Measurements from ENCODE around the gene KRTAP29-1.

DNA sequence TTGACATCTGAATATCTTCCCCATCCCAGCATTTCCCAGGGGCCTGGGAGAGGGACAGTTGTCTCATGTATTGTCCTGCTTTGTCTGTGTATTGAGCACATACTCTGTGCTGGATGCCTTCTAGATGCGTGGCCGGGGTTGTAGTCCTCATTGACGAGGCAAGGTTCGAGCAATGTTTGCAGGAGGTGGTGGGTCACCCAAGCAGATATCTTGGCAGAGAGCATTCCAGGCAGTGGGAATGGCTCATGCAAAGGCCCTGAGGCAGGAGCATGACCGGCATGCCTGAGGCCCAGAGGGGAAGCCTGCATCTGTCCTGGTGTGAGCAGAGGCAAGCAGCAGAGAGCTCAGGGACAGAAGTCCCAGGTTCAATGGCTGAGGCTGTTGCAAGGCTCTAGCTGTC lies 30.4 kb upstream of the KRTAP29-1 start:
- TF ChIP-seq POLR2A (IDR thresholded peaks at IDR 0.05; ENCODE audit: low read depth, low read length) (no peak), POLR2AphosphoS5 (IDR thresholded peaks at IDR 0.05; ENCODE audit: low read depth, low read length) (no peak), TAF1 (IDR thresholded peaks at IDR 0.05; ENCODE audit: low read depth, low read length) (no peak), SPI1 (IDR thresholded peaks at IDR 0.05; ENCODE audit: low read depth, low read length) (no peak), POU2F2 (IDR thresholded peaks at IDR 0.05; ENCODE audit: low read depth, low read length) (no peak), PAX5 (IDR thresholded peaks at IDR 0.05; ENCODE audit: insufficient read depth, low read length, severe bottlenecking) (no peak)
